ENCODE results near the gene RPL3.
"Not testable (repeated sequence)": the region's sequence is repeated elsewhere in the genome, so short reads cannot be mapped to it uniquely, and the experiment has no call there.

Gene RPL3

GRCh38 chr22:39341179-39341578, 21.8 kb upstream of the RPL3 start:
- Histone ChIP-seq H3K27me3 (ENCODE audit: control insufficient read depth, low read length) (peaks cover 21% of the 10 kb centered on the region), H3K9me3 (ENCODE audit: control insufficient read depth, insufficient read depth, low read length) (no peaks in the 10 kb centered on the region), H3K36me3 (ENCODE audit: control insufficient read depth, low read length) (no peaks in the 10 kb centered on the region), H3K4me2 (ENCODE audit: low read length) (no peak overlapping the region), H3K4me1 (ENCODE audit: control insufficient read depth, low read length) (peaks cover 5% of the 10 kb centered on the region; the same call in 1 of the 2 replicates), H3K79me2 (ENCODE audit: control insufficient read depth, low read length) (no peaks in the 10 kb centered on the region), H3K9me2 (replicated peaks; ENCODE audit: control insufficient read depth, low read length) (no peaks in the 10 kb centered on the region), H3K4me3 (ENCODE audit: low read length) (no peak overlapping the region), H3F3A (ENCODE audit: control insufficient read depth, insufficient read depth) (no peaks in the 10 kb centered on the region), H3K27ac (ENCODE audit: low read depth, low read length) (no peak overlapping the region), H4K20me1 (ENCODE audit: control insufficient read depth, insufficient read depth, low read depth, low read length) (no peaks in the 10 kb centered on the region)
- TF ChIP-seq, protein P1, sequence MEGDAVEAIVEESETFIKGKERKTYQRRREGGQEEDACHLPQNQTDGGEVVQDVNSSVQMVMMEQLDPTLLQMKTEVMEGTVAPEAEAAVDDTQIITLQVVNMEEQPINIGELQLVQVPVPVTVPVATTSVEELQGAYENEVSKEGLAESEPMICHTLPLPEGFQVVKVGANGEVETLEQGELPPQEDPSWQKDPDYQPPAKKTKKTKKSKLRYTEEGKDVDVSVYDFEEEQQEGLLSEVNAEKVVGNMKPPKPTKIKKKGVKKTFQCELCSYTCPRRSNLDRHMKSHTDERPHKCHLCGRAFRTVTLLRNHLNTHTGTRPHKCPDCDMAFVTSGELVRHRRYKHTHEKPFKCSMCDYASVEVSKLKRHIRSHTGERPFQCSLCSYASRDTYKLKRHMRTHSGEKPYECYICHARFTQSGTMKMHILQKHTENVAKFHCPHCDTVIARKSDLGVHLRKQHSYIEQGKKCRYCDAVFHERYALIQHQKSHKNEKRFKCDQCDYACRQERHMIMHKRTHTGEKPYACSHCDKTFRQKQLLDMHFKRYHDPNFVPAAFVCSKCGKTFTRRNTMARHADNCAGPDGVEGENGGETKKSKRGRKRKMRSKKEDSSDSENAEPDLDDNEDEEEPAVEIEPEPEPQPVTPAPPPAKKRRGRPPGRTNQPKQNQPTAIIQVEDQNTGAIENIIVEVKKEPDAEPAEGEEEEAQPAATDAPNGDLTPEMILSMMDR (IDR thresholded peaks at IDR 0.05; ENCODE audit: low read depth, low read length, poor library complexity, severe bottlenecking) = no peak
- TF ChIP-seq EZH2phosphoT487 (IDR thresholded peaks at IDR 0.05; ENCODE audit: borderline replicate concordance, low read length) = no peak

DNA sequence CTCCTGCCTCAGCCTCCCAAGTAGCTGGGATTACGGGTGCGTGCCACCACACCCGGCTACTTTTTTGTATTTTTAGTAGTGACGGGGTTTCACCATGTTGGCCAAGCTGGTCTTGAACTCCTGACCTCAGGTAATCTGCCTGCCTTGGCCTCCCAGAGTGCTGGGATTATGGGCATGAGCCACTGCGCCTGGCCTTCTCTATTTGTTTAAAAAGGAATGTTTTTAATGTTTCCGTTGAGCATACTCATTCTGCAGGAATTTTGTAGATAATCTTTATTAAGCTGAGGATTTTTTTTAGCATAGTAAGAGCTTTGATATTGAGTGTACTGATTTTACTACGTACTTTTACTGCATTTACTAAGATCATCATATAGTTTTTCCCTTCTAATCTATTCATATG, 20.4 kb upstream of the RPL3 start:
- H4K20me1 ChIP-seq (ENCODE audit: control insufficient read depth, insufficient read depth, low read depth, low read length); H3K9me3 ChIP-seq (ENCODE audit: control insufficient read depth, insufficient read depth, low read length); H3K4me3 ChIP-seq (ENCODE audit: low read length); H3F3A ChIP-seq (ENCODE audit: control insufficient read depth, insufficient read depth); H3K27ac ChIP-seq (ENCODE audit: low read depth, low read length); H3K4me1 ChIP-seq (ENCODE audit: control insufficient read depth, low read length); H3K79me2 ChIP-seq (ENCODE audit: control insufficient read depth, low read length); H3K4me2 ChIP-seq (ENCODE audit: low read length); H3K9me2 ChIP-seq (replicated peaks; ENCODE audit: control insufficient read depth, low read length); H3K36me3 ChIP-seq (ENCODE audit: control insufficient read depth, low read length): not testable (repeated sequence)
- peaks cover 17% of the 10 kb centered on the region for H3K27me3 ChIP-seq (ENCODE audit: control insufficient read depth, low read length)

- H3K9me2 ChIP-seq (replicated peaks; ENCODE audit: control insufficient read depth, low read length) = no peaks in the 10 kb centered on the region
- no peaks in the 10 kb centered on the region for H3K9me3 ChIP-seq (ENCODE audit: control insufficient read depth, insufficient read depth, low read length)
- peaks cover 5% of the 10 kb centered on the region; the same call in 1 of the 2 replicates for H3K27me3 ChIP-seq (ENCODE audit: control insufficient read depth, low read length)
- H3K79me2 ChIP-seq (ENCODE audit: control insufficient read depth, low read length) = no peaks in the 10 kb centered on the region
- no peak for TF ChIP-seq EZH2phosphoT487 (IDR thresholded peaks at IDR 0.05; ENCODE audit: borderline replicate concordance, low read length)
- TF ChIP-seq, protein P1 (IDR thresholded peaks at IDR 0.05; ENCODE audit: low read depth, low read length, poor library complexity, severe bottlenecking) = no peak
- no peak overlapping the region for H3K4me2 ChIP-seq (ENCODE audit: low read length)
- no peak overlapping the region for H3K4me3 ChIP-seq (ENCODE audit: low read length)
- no peak overlapping the region for H3K27ac ChIP-seq (ENCODE audit: low read depth, low read length)
- H4K20me1 ChIP-seq (ENCODE audit: control insufficient read depth, insufficient read depth, low read depth, low read length) = no peaks in the 10 kb centered on the region
- peaks cover 3% of the 10 kb centered on the region; the same call in 1 of the 2 replicates for H3F3A ChIP-seq (ENCODE audit: control insufficient read depth, insufficient read depth)
- no peaks in the 10 kb centered on the region for H3K36me3 ChIP-seq (ENCODE audit: control insufficient read depth, low read length)
- no peaks in the 10 kb centered on the region for H3K4me1 ChIP-seq (ENCODE audit: control insufficient read depth, low read length)
These were observed 17.0 kb upstream of the RPL3 start for GRCh38 chr22:39336411-39336810.

DNA sequence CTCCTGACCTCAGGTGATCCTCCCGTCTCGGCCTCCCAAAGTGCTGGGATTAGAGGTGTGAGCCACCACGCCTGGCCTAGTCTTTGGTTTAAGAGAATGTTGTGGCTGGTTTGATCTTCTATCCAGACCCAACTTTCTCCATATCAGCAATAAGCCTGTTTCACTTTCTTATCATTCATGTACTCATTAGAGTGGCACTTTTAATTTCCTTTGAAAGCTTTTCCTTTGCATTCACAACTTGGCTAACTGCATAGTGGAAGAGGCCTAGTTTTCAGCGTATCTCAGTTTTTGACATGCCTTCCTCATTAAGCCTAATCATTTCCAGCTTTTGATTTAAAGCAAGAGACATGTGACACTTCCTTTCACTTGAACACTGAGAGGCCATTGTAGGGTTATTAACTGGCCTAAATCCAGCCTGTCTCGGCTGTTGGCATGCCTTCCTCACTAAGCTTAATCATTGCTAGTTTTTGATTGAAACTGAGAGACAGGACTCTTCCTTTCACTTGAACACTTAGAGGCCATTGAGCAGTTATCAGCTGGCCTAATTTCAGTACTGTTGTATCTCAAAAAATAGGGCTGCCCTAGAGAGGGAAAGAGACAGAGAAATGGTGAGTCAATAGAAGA, 13.1 kb upstream of the RPL3 start:
- Histone ChIP-seq H3K27ac (ENCODE audit: low read depth, low read length) (no peak overlapping the region), H3K4me2 (ENCODE audit: low read length) (no peak overlapping the region)
- no peak for TF ChIP-seq EZH2phosphoT487 (IDR thresholded peaks at IDR 0.05; ENCODE audit: borderline replicate concordance, low read length)
- TF ChIP-seq, protein P1 (IDR thresholded peaks at IDR 0.05; ENCODE audit: low read depth, low read length, poor library complexity, severe bottlenecking) = no peak

GRCh38 chr22:39330553-39330952, 11.1 kb upstream of the RPL3 start:
- not testable (repeated sequence) for H3K9me2 ChIP-seq (replicated peaks; ENCODE audit: control insufficient read depth, low read length); H3K79me2 ChIP-seq (ENCODE audit: control insufficient read depth, low read length); H3K27me3 ChIP-seq (ENCODE audit: control insufficient read depth, low read length); H3K4me1 ChIP-seq (ENCODE audit: control insufficient read depth, low read length); H3K36me3 ChIP-seq (ENCODE audit: control insufficient read depth, low read length); H3K27ac ChIP-seq (ENCODE audit: low read depth, low read length); H3K4me2 ChIP-seq (ENCODE audit: low read length); H3F3A ChIP-seq (ENCODE audit: control insufficient read depth, insufficient read depth); H4K20me1 ChIP-seq (ENCODE audit: control insufficient read depth, insufficient read depth, low read depth, low read length); H3K9me3 ChIP-seq (ENCODE audit: control insufficient read depth, insufficient read depth, low read length); H3K4me3 ChIP-seq (ENCODE audit: low read length)

More for the DNA sequence above, 13.1 kb upstream of the RPL3 start:
- Histone ChIP-seq H3K9me3 (ENCODE audit: control insufficient read depth, insufficient read depth, low read length) (no peaks in the 10 kb centered on the region), H4K20me1 (ENCODE audit: control insufficient read depth, insufficient read depth, low read depth, low read length) (no peaks in the 10 kb centered on the region), H3K9me2 (replicated peaks; ENCODE audit: control insufficient read depth, low read length) (no peaks in the 10 kb centered on the region), H3K36me3 (ENCODE audit: control insufficient read depth, low read length) (no peaks in the 10 kb centered on the region), H3K27me3 (ENCODE audit: control insufficient read depth, low read length) (no peaks in the 10 kb centered on the region), H3K4me1 (ENCODE audit: control insufficient read depth, low read length) (no peaks in the 10 kb centered on the region), H3K4me3 (ENCODE audit: low read length) (no peak overlapping the region), H3F3A (ENCODE audit: control insufficient read depth, insufficient read depth) (peaks cover 3% of the 10 kb centered on the region; the same call in 1 of the 2 replicates), H3K79me2 (ENCODE audit: control insufficient read depth, low read length) (no peaks in the 10 kb centered on the region)

All from DOHH2 (cell line).